Fibroblast of skin of abdomen (primary cell): ENCODE measurements around the gene TFF3. TPM values are rescaled to one million over a fixed set of nuclear protein-coding genes. Genes with fewer than 3 reads are reported as not detected.

Source experiments
- DNase-seq: peaks from one replicate; pipeline ENCODE4 v3.0.0-alpha.2; 2013
- polyA plus RNA-seq, 2 experiments: library from polyadenylated mRNA; unstranded; fragments of 120-200 nt; gene quantifications; one replicate each; pipeline ENCODE4 v1.2.1, GENCODE V29; 2013; ENCODE audit not compliant: insufficient read length in 2 of 2

The TFF3 gene
- not detected for polyA plus RNA-seq (2013, experiment 1 of 2; ENCODE audit: insufficient read length)
- not detected for polyA plus RNA-seq (2013, experiment 2 of 2; ENCODE audit: insufficient read length)

- DNase-seq, result no peak
These were observed at the start of gene TFF3 for GRCh38 chr21:42315296-42315891. TFF3 (minus strand) TSS chr21:42315409; CDS start chr21:42315374, 35 bp downstream.

- DNase-seq, result no peak
These were observed 49.2 kb upstream of the TFF3 start for GRCh38 chr21:42364304-42364865.

GRCh38 chr21:42363312-42363711 lies 48.1 kb upstream of the TFF3 start:
- no peak for DNase-seq

GRCh38 chr21:42362700-42363099 lies 47.5 kb upstream of the TFF3 start:
- no peak for DNase-seq

GRCh38 chr21:42362198-42362597 lies 47.0 kb upstream of the TFF3 start:
- no peak for DNase-seq

- no peak for DNase-seq
These were observed 46.1 kb upstream of the TFF3 start for GRCh38 chr21:42361286-42361685.

GRCh38 chr21:42360317-42360716 lies 45.1 kb upstream of the TFF3 start:
- no peak for DNase-seq

- DNase-seq, result no peak
These were observed 43.7 kb upstream of the TFF3 start for GRCh38 chr21:42358937-42359336.

- no peak for DNase-seq
These were observed 43.1 kb upstream of the TFF3 start for GRCh38 chr21:42358261-42358660.

- DNase-seq, result no peak
These were observed 42.1 kb upstream of the TFF3 start for GRCh38 chr21:42357307-42357706.

GRCh38 chr21:42356650-42357049 lies 41.4 kb upstream of the TFF3 start:
- DNase-seq, result no peak

GRCh38 chr21:42356046-42356445 lies 40.8 kb upstream of the TFF3 start:
- no peak for DNase-seq

- DNase-seq, result no peak
These were observed 38.4 kb upstream of the TFF3 start for GRCh38 chr21:42353623-42354022.

- no peak for DNase-seq
These were observed 37.4 kb upstream of the TFF3 start for GRCh38 chr21:42352441-42353095.

- DNase-seq, result no peak
These were observed 36.6 kb upstream of the TFF3 start for GRCh38 chr21:42351626-42352440.

GRCh38 chr21:42350927-42351426 lies 35.8 kb upstream of the TFF3 start, which contains the start of gene TFF2:
TFF2 (minus strand) TSS chr21:42350994; CDS start chr21:42350957, 37 bp downstream.
- no peak for DNase-seq

GRCh38 chr21:42350318-42350910 lies 35.2 kb upstream of the TFF3 start:
- DNase-seq, result no peak

- DNase-seq, result no peak
These were observed 34.5 kb upstream of the TFF3 start for GRCh38 chr21:42349420-42350317.

- no peak for DNase-seq
These were observed 33.6 kb upstream of the TFF3 start for GRCh38 chr21:42348762-42349161.

GRCh38 chr21:42347601-42348327 lies 32.6 kb upstream of the TFF3 start:
- no peak for DNase-seq
